Measurements from ENCODE around the gene CACNB4.
A peak's percentile ranks its signal among the peaks of the same experiment; 100 is the strongest.
"Not testable (repeated sequence)": the region's sequence is repeated elsewhere in the genome, so short reads cannot be mapped to it uniquely, and the experiment has no call there.

The CACNB4 gene

DNA sequence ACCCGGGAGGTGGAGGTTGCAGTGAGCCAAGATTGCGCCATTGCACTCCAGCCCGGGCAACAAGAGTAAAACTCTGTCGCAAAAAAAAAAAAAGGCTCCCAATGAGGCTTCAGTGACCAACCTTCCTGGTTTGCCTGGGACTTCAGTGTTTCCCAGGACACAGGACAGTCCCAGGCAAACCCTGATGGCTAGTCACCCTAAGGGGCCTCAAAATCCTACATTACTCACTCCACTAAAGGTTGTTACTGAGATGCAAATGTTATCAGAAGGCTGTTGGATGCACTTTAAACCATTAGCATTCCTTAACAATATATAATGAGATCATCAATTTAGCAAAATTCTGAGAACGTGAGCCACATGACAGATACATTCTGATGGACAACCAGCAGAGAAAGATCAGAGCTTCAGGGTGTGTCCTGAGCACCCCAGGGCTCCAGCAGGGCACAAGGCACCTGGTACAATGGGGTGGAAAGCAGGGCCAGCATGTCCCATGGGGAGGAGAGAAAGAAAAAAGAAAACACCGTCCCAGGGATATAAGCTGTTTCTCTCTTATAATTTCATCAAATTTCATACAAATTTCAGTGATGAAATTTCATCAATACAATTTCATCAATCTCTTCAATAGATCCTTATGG, 152.5 kb downstream of the CACNB4 start:
- no peak for DNase-seq

DNA sequence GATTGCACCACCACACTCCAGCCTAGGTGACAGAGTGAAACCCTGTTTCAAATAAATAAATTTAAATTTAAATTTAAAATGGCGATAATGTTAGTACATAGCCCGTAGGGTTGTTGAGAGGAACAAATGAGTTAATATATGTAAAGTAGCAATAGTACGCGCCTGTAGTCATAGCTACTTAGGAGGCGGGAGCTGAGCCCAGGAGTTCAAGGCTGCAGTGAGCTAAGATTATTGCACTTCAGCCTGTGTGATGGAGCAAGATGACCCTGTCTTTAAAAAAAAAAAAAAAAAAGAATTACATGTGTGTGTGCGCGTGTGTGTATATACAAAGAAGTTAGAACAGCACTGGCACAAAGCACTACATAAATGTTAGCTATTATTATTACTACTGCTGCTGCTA, 153.2 kb downstream of the CACNB4 start:
- no peak for DNase-seq

DNA sequence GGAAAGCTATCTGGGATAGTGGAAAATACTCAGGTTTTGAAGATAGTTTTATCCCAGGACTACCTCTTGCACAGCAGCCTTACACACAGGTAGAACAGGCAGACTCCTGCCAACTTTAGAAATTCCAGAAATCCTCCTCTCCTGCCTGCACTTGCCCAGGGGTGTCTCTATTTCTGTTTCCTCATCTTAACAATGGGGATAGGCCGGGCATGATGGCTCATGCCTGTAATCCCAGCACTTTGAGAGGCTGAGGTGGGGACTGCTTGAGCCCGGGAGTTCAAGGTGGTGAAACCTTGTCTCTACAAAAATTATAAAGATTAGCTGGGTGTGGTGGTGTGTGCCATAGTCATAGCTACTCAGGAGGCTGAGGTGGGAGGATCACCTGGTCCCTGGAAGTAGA, 153.7 kb downstream of the CACNB4 start:
- DNase-seq: no peak

DNA sequence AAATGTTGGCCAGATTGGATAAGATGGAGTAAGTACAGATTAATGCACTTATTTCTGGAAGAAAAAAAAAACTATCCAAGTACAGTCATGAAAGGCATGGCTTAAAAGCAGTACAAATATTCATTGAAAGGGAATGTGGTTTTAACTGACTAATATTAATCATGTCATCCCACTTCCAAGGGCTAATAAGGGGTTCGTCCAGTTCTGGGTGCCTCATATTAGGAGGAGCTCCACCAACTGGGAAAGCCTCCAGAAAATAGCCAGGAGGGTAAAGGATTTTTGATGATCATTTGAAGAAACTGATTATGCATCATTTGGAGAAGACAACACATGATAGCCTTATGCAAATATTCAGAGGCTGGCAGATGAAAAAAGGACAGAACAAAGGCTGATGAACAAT, 155.4 kb downstream of the CACNB4 start:
- no peak for DNase-seq

DNA sequence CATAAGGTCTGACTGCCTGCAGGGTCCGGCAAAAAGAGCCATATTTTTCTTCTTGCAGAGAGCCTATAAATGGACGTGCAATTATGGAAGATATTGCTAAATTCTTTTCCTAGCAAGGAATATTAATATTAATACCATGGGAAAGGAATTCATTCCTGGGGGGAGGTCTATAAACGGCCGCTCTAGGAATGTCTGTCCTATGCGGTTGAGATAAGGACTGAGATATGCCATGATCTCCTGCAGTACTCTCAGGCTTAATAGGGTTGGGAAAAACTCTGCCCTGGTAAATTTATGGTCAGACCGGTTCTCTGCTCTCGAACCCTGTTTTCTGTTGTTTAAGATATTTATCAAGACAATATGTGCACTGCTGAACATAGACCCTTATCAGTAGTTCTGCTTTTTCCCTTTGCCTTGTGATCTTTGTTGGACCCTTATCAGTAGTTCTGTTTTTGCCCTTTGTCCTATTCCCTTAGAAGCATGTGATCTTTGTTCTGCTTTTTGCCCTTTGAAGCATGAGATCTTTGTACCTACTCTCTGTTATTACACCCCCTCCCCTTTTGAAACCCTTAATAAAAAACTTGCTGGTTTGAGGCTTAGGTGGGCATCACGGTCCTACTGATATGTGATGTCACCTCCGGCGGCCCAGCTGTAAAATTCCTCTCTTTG, 156.2 kb downstream of the CACNB4 start:
- not testable (repeated sequence) for DNase-seq

DNA sequence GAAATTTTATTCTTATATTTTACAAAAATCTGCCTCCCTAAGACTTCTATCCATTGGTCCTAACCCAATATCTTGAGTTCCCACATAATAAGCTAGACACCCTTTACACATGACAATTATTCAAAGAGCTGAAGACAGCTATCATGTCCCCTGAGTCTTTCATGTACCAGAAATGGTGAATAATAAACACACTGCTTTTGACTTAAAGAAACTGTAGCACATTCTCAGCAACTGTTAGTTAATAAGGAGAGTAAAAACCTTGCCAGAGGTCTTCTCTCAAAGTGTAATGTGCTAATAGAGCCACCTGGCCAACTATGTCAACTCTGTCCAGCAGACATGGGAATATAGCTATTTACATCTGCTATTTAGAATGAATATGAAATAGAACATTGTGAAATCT, 160.9 kb downstream of the CACNB4 start:
- no peak for DNase-seq

DNA sequence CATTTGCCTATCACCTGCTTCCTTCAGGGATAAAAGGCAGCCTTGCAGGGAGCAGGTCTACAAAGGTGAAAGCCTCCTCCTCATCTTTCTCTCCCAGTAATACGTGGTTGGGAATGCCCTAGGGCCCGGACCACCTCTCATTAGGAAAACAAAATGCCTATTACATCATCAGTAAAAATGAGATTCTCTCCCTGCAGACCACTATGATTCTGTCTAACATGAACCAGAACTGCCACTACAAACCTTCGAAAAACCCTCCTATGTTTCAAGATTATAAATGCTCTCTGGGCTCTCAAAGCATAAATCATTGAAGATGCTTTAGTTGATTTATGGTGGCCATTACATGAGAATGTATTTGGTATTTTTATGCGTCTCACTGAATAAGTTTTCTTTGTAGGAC, 162.2 kb downstream of the CACNB4 start:
- no peak for DNase-seq

DNA sequence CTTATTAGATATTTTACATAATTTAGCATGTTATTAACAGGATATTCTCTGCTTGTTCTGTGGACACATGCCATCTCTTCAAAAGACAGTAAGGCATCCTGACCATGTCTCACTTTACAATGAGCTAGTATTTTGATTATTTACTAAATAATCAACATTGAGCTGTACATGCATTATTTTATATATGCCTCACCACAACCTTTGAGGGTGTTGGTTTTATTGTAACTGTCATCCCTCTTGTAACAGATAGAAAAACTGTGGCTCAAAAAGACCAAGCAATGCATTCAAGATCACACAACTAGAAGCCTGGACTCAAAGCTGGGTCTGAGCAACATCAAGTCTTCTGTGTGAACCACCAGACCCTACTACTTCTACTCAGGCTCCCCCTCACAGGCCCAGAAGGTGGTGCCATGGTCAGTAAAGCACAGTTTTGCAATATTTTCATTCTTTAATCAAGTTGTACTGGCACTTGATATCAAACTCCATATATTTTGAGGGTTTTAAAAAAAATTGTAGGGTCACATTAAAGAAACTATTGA, 165.5 kb downstream of the CACNB4 start:
- no peak for DNase-seq

DNA sequence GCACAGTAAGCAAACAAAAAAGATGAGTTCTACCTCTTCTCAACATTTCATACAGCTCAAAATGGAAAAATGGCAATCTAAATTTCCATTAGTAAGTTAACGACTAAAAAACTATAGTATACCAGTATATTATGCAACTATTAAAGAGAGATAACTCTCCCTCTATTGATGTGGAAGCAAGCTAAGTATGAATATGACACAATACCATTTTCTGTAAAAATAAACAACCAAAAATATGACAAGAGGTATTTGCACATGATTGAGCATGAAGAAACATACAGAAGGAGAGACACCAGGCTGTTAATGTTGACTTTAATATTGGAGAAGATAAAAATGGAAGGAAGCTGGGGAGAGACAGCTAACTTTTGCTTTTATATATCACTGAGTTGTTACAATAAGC, 167.1 kb downstream of the CACNB4 start:
- DNase-seq: no peak

DNA sequence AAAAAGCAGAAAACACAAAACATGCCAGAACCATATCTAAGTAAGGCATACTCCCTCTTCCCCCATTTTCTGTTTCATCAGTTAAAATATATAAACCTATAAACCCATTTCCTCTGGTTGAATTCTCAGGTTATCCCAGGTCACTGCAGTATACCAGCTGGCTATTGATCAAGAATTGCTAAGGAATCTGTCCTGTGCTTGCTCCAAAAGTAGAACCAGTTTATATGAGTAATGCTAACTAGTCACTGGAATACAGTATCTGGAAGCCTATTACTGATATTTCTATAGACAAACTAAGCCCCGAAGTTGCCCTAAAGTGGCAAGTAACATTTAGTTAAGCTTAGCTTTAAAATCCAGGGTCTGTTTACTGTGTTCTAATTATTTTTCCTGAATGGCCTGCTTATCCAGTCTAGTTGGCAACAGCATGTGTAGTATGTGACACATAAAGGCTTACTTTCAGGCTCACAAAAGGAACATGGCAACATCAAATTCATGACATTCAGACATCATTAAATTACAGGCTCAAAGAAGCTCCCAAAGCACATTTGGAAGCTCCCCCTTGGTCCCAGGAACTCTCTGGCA, 167.7 kb downstream of the CACNB4 start:
- DNase-seq: no peak

DNA sequence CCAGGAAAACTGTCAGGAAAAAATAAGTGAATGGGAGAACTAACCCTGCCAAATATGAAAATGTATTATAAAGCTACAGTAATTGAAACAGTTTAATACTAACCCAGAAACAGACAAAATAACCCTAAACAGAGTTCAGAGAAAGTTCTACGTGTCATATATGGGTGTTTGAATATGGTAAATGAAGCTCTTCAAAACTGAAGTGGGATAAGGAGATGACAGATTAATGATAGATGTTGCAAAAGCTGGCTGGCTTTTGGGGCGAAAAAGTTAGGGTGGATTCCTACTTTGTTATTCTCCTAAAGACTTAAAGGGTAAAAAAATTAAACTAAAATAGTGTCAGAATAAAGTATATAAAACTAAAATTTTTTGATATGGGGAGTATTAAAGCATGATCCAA, 168.8 kb downstream of the CACNB4 start:
- no peak for DNase-seq

DNA sequence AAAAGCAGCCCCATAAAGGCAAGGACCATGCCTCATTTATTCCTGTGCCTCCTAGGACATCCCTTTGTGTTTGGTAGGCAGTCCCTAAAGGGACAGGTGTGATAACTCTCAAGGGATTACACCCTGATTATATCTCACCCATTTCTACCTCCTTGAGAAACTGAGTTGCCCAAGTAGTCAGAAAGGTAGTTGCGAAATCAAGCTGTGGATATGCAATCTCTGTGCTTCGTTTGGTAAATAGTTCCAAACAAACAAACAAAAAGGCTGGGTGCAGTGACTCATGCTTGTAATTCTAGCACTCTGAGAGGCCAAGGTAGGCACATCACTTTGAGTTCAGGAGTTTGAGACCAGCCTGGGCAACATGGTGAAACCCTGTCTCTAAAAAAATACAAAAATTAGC, 170.5 kb downstream of the CACNB4 start:
- no peak for DNase-seq

DNA sequence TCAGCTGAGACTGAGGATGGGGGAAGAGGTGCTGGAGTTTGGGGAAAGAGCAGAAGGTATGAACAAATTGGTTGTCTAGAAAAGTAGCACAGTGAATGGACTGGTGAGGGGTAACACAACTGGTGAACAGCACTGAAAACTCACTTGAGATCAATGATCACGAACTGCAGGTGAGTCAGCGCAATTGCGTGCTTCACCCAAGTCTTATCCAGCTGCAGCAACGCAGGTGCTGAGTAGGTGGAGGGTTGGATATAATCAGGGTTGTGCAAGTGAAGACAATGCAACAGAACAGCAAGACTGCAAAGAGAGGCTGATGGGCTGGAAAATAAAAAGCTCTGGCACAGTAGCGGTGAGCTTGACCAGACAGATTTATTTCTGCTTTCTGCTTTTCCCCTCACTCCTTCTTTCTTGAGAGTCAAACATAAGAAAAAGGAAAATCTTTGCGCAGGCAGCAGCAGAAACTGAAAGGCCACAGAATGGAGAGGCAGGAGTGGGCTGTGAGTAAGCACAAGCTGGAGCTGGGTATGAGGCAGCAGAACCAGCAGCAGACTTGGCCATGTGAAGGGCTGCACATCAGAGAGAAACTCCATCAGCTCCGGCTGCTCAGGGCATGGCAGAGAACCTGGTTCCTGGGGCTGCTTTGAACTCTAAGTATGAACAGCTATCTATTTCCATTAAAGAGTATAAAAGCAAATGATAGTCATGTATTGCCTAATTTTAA, 171.2 kb downstream of the CACNB4 start:
- DNase-seq: peak in 21 of 56 donors; percentile 5 to 55 (median 22)

DNA sequence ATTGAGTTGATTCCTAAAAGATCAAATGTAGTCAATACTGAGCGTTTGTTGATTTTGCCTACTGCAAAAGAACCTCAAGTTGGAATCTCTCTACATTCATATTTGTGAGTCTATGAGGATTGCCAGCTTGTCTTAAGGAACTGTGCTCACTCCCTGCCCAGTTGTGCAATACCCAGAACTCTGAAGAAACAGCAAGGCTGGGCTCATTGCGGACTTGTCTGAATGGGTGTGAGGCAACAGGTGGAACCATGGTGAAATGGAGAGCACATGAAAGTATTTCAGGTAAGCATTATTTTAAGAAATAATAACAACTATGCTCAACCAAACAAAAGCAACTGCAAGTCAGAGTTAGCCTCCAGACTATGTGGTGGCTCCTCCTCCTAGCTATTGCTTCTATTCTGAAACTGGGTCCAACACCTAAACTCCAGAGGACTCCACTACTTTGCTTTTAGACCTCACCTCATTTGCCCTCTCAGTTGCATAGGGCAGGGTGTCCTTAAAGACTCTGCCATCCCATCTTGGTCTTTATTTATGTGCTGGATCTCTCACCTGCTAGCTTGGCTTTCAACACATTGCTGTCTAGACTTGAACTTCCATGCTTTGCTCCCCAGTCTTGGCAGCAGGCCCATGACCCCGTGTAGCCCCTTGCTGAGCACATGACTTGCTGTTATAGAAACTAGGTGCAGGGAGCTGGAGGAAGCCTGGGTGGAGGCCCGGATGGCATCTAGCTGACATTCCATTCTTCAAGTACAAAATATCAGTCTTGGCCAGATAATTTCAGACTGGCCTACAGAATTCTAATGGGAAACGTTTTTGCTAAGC, 175.8 kb downstream of the CACNB4 start:
- peak in 12 of 56 donors; percentile 5 to 50 (median 20) for DNase-seq

DNA sequence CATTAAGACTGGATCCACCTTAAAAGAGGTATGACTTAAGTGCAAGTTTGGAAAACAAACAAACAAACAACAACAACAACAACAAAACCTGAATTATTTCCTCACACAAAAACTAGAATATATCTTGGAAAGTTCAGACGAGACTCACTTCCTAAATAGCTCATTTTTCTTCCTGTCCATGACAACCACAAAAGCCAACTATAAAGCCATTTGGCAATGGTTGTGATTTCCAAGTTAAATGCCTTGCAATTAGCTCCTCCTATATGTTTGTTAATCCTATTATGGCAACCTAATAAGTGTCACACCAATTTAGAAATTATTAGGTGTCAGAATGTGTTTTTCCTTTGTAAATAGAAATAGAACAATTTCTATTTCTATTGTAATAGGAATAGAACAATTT, 179.1 kb downstream of the CACNB4 start:
- no peak for DNase-seq

DNA sequence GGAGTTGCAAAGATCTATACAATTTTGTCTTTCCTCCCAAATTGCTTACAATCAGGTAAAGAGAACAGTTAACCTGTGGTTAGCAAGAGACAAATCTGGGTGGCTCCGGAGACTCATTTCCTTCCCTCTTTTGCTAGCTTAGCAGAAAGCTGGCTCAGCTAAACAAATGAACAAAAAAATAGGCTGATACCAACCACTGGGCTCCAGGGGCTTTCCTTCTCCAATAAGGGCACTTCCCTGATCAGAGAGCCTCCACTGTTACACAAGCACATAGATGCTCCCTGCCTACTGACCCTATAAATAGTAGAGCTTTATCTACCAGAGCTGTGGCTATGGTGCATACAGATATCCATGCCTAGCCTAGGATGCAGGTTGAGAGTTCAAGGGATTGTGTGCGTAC, 180.5 kb downstream of the CACNB4 start:
- peak in 7 of 56 donors; percentile 3 to 52 (median 25) for DNase-seq

DNA sequence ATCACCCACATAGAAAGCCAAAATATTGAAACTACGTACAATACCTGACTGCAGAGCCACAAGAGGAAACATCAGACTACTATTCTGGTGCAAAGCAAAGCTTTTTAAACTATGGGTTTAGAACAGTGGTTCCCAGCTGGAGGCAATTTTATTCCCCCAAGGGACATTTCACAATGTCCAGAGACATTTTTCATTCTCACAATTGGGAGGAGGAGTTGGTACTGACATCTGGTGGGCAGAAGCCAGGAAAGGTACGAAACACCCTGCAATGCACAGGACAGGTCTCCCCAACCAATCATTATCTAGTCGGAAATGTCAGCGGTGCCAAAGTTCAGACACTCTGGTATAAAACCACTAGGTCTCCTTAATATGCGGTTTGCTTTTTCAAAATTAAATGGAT, 182.2 kb downstream of the CACNB4 start:
- DNase-seq: no peak

DNA sequence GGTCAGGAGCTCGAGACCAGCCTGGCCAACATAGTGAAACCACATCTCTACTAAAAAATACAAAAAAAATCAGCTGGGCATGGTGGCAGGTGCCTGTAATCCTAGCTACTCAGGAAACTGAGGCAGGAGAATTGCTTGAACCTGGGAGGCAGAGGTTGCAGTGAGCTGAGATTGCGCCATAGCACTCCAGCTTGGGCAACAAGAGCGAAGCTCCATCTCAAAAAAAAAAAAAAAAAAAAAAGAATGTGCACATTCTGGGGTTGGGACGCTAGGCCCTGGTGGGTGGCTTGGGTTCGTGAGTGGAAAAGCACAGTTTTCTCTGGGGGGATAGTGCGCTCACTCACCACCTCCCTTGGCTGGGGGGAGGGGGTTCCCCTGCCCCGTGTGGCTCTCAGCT, 183.2 kb downstream of the CACNB4 start:
- not testable (repeated sequence) for DNase-seq

DNA sequence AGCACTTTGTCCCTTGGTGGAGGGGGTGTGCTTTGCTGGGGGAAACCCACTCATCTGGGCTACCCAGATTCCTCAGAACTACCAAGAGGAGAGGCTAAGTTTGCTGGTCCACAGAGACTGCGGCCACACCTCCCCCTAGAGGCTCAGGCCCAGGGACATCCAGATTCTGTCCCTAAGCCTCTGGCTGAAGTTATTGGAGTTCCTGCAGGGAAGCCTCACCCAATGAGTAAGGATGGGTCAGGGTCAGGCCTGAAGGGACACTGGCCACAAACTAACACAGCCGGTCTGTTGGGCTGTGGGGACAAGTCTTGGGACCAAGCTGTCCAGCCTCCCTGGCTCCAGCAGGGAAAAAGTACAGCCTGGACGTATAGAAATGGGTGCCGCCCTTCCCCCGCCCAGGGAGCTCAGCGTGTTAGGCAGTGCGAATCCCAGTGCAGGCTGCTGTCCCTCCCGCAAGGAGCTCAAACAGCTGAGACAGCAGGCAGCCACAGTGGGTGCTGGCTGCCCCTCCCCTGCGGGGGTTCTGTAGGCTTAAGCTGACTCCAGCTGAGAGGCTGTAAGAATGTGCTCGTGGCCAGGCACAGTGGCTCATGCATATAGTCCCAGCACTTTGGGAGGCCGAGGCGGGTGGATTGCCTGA, 183.7 kb downstream of the CACNB4 start:
- peak in 3 of 56 donors; percentile 9 to 27 (median 25) for DNase-seq

DNA sequence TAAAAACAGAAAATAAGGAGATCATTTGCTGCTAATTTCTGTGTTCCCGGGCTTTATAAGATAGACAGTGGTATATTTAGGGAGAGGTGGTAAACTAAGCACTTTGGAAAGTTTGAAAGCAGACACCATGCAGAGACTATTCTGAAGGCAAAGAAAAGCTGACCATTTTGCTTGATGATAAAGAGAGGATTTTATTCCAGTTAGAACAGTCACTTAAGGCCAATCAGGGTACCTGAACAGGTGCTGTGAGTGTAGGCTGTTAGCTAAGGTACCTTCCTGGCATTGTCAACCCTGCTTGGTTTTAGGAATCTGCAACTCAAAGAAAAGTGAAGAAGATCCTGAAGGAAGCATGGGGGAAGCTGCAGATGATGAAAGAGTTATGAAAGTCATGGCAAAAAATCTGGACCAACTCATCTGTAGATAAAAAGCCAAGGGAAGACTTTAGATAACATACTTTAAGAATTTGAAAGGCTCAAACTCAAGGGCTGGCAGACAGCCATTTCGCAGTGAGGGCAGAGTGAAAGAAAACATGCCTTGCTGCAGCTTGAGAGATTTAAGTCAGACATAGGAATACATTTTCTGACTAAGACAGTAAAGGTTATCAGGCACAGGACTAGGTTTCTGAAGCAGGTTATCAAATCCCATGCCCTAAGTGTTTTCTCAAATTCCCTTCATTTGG, 190.5 kb downstream of the CACNB4 start:
- no peak for DNase-seq
